ENCODE measurements around the gene NEURL4.
"Not testable (repeated sequence)": the region's sequence is repeated elsewhere in the genome, so short reads cannot be mapped to it uniquely, and the experiment has no call there.

NEURL4 gene

DNA sequence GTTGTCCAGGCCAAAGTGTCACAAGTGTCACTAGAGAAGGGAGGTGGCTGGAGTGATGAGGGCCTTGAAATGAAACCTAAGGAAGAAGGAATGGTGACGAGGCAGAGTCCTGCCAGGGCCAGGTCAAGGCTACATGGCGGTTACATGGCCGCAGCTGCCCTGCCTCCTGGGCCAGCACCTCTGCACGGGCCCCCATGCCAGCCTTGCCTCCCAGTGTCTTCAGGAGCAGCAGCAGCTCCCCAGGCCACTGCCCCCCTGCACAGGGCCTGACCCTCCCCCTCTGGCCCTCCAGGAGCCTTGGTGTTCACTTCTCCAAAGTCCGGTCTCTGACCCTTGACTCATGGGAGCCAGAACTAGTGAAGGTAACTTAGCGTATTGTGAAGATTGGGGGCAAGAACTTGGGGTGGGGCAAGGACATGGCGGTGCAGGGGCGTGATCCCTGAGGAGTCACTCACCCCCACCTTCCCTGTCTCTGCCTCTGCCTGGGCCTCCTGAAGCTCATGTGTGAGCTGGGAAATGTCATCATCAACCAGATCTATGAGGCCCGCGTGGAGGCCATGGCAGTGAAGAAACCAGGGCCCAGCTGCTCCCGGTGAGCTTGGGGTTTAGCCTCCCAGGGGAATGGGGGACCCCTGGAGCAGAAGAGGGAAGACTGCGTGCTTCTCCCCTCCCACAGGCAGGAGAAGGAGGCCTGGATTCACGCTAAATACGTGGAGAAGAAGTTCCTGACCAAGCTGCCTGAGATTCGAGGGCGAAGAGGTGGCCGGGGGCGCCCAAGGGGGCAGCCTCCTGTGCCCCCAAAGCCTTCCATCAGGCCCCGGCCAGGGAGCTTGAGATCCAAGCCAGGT lies 18.7 kb upstream of the NEURL4 start:
- no peak for DNase-seq (ENCODE audit: low spot score)

DNA sequence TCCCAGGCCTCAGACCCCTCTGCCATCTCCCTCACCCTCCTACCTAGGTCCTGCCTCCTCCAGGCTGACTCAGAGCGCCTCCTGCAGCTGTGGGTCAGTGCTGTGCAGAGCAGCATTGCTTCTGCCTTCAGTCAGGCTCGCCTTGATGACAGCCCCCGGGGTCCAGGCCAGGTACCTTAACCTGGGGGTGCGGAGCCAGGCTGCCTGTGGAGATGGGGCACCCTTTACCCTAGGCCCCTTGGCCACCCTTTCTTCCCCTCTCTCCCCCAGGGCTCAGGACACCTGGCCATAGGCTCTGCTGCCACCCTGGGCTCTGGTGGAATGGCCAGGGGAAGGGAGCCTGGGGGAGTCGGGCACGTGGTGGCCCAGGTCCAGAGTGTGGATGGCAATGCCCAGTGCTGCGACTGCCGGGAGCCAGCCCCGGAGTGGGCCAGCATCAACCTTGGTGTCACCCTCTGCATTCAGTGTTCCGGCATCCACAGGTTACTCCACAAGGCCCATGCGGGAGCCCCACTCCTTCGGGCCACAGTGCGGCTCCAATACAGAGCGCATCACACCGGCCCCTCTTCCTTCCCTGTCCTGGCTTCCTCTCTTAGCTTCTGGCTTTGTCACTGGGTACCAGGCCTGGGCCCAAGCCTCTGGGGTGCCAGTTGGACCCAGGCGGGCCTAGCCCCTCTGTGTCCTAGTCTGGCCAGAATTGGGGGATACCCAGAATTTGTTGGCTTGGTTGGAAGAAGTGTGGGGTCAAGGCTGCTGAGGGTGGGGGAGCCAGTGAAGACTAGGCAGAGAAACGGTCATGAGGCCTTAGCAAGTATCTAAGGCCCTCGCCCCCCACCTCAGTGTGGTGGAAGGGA lies 17.9 kb upstream of the NEURL4 start:
- DNase-seq (ENCODE audit: low spot score), result no peak

DNA sequence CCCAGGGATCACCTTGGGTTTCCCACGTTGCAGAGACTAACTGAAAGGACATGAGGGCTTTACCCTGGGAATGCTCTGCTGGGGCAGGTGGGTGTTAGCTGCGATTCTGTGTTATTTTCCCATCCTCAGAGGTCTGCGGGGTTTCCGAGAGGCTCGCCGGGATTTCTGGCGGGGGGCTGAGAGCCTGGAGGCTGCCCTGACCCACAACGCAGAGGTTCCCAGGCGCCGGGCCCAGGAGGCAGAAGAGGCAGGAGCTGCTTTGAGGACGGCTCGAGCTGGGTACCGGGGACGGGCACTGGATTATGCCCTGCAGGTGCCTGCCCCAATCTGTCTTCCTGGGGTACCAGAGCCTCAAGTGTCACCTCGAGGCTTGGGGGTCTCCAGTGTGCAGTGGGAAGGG lies 14.1 kb upstream of the NEURL4 start:
- DNase-seq (ENCODE audit: low spot score), result no peak

GRCh38 chr17:7341842-7342241 lies 12.7 kb upstream of the NEURL4 start:
- no peak for DNase-seq (ENCODE audit: low spot score)

- DNase-seq (ENCODE audit: low spot score), result no peak
Measured at GRCh38 chr17:7340179-7340578, 11.0 kb upstream of the NEURL4 start.

DNA sequence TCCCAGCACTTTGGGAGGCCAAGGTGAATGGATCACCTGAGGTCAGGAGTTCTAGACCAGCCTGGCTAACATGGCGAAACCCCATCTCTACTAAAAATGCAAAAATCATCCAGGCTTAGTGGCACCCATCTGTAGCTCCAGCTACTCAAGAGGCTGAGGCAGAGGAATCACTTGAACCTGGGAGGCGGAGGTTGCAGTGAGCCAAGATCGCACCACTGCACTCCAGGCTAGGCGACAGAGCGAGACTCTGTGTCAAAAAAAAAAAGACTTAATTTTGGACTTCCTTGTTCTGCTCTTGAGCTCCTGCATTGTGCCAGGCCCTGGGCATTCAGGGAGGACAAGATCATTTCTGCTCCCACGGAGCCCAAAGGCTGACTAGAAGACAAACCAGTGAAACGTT lies 8.5 kb upstream of the NEURL4 start:
- not testable (repeated sequence) for DNase-seq (ENCODE audit: low spot score)

DNA sequence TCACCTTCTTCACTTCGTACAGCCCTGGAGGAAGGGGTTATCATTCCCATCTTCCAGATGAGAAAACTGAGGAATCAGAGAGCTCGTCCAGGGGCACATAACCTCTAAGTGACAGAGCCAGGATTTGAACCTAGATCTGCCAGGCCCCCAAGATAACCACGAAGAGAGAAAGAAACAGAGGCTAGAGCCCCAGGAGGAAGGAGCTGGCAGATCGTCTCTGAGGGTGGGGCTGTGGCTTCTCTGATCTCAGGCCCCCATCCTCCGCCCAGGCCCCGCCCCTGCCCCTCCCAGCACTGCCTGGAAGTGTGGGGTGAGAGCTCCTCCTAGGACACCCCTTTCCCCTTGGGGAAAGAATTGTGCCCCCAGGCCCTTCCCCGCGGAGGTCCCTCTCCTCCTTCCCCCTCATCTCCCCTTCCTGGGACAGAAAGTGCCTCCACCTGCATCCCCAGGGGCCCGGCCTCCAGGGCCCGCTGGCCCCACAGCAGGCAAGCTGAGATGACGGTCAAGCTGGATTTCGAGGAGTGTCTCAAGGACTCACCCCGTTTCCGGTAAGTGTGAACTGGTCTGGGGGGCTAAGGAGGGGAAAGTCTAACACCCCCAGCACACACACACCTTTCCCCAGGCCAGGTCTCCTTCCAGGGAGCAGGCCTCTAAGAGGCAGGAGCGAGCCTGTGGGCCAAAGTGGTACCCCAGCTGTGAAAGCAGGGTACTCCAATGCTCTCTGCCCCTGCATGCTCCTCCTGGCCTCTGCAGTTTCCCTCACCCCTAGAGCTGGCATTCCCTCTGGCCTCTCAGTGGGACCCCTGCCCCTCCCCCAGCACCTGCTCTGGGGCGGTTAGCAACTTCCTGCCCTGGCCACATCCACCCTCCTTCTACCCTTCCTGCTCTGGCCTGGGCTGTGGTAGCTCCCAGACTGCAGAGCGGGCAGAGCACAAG lies 7.4 kb upstream of the NEURL4 start, which contains the start of gene ACAP1:
Gene ACAP1, plus strand, starts transcription at position 290 of the 936 bp plus-strand sequence. Its CDS starts 206 bp downstream, at position 496.
- peak; percentile 87 for DNase-seq (ENCODE audit: low spot score)

DNA sequence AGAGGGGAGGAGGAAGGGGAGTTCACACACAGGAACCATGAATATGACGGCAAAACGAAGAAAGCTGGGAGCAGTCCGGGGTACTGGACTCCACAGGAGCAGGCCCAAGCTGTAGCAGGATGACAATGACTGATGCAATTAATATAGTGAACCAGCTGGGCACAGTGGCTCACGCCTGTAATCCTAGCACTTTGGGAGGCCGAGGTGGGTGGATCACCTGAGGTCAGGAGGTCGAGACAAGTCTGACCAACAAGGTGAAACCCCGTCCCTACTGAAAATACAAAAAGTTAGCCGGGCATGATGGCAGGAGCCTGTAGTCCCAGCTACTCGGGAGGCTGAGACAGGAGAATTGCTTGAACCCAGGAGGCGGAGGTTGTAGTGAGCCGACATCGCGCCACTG lies 6.6 kb upstream of the NEURL4 start:
- DNase-seq (ENCODE audit: low spot score), result not testable (repeated sequence)

- DNase-seq (ENCODE audit: low spot score), result no peak
Measured at GRCh38 chr17:7334938-7335538, 5.9 kb upstream of the NEURL4 start.

- DNase-seq (ENCODE audit: low spot score), result peak; percentile 61
Measured at GRCh38 chr17:7332600-7333069, 3.5 kb upstream of the NEURL4 start.

DNA sequence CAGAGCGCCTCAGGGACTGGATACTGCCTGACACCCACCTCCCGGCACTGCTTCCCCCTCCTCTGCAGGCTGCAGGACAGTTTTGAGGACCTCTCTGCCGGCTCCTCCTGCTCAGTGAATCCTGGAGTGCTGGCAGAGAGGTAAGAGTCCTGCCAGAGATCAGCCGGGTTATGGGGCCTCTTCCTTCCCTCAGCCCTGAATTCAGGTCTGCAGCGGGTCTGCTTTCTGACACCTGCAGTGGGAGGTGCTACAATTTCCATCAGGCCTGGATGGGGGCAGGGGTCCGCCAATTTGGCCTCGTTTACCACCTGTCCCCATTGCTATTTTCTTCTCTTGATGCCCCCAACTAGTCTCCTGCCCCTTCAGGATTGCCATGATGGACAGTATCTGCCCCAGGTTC lies 3.0 kb upstream of the NEURL4 start:
- no peak for DNase-seq (ENCODE audit: low spot score)

DNA sequence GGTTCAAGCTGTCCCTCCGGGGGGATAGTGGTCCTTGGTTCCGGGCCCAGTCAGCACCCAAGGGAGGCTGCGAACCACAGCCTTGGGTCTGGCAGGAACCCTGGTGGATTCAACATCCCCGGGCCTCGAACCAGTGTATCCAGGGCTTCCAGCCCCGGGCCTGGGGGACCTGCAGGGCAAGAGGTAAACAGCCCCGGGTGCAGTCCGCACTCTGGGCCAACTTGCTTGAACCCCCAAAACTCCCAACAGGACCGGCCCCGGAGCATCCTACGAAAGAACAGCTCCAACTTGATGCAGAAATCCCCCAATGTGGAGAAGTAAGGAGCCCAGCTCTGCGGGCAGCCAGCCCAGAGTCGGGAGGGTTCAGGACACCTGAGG lies 1.5 kb upstream of the NEURL4 start:
- no peak for DNase-seq (ENCODE audit: low spot score)

- DNase-seq (ENCODE audit: low spot score), result peak; percentile 79
Measured at GRCh38 chr17:7329997-7330637, 982 bp upstream of the NEURL4 start.

DNA sequence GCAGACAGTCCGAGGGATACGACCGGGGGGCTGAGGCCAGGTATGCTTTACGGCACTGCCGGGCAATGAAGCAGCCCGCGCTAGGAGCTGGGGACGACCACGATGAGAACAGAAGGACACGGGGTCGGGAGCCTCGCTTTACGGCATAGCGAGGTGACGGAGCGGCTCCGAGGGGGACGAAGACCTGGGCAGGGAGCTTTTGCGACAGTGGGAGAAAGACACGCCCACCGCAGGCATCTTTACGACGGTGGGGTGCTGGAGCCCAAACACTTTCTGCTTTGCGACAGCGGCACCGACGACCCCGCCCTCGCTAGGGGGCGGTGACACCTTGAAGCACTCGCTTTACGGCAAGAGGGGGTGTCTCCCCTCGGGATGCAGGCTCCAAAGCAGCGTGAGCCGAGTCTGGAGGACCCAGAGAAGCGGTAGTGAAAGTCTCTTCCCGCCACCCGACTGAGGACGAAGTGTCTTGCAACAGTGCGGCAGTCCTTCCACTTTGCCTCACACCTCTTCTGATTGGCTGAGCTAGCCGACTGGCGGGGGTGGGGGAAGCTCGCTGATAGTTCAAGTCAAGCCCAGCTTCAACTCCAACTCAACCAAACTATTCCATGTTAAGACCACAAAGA lies 350 bp upstream of the NEURL4 start:
- peak; percentile 98 for DNase-seq (ENCODE audit: low spot score)

DNA sequence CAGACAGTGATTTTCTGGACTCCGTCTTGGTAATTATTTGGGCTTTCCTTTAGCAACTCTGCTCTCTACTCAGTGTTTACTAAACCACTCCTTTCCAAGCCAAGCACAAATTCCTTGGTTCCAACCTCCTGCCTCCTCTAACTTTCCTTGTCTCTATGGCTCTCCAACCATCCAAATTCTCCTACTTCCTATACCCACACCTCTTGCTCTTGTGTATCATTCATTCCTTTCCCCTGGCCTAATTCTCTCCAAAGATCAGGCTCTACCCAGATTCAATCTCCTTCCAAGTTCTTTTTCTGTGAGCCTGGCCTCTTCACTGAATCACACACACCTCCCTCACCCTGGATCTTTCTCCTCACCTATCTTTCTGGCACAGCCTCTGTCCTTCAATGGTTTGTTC lies 1.1 kb downstream of the NEURL4 start:
- no peak for DNase-seq (ENCODE audit: low spot score)

DNA sequence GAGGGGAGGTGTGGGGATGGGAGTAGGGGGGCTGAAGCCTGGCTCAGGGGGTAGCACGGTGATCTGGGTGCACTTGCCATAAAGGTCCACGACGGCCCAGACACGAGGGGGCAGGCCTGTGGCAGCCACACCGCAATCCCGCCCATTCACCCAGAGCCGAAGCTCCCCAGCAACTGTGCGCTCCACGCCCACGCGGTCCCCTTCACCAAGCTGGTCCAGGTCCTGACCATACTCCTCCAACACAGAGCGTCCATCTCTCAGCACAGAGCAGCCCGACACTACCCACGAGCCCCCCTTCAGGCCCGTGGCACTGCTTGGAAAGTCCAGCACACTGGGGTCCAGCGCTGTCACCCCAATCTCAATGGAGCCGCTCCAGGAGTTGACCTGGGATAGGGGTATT lies 1.6 kb downstream of the NEURL4 start:
- no peak for DNase-seq (ENCODE audit: low spot score)

DNA sequence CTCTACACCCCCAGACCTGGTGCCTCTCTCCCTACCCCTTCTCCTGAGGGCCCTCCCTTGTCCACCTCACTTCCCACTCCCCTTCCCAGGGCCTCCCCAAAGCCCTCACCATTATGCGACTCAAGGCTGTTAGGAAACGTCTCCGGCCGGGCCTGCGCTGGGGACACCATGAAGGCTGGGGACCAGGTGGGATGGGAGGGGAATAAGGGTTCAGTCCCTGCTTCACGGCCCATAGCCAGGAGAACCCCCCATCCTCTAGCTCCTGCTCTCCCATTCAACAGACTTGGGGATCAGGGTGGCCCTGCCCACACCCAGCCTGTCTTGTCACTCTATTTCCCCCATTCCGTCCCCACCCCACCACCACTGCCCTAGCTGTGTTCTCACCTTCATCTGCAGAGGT lies 2.1 kb downstream of the NEURL4 start:
- no peak for DNase-seq (ENCODE audit: low spot score)

DNA sequence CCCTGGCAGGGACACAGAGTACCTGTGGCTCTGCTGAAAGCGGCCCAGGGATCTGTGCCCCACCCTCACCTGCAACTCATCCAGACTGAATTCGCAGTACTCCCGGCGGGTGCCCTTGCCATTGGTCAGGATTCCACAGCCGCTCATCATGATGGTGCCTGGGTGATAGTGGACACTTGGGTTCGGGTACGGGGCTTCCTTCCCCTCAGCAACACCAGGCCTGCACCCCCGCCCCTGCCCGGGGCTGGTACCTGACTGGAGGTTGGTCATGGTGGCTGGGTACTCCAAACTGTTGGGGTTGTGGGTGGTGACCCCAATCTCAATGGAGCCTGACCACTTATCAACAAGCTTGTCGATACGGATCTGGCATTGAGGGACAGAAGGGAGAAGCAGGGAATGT lies 2.9 kb downstream of the NEURL4 start:
- no peak for DNase-seq (ENCODE audit: low spot score)

DNA sequence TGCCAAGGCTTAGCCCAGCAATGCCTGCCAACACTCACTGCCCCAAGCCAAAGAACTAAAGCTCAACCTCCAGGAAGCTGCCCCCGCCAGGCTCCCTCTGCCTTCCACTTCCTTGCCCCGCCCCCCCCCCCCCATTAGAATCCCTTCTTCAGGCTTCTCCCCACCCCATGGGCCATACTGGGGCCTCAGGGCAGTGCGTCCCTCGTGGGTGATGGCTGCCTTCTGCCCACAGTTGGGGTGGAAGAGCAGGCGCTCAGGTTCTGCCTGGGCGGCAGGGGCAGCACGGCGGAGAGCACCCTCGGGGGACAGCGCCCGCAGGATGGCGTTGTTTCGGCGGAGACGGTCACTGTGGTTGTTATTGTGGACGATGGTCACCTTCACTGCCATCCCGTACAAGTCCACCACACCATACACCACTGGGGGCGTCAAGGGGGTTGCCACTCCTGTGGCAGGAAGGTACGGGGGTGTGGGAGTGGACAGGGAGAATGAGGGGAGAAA lies 4.1 kb downstream of the NEURL4 start:
- no peak for DNase-seq (ENCODE audit: low spot score)

DNA sequence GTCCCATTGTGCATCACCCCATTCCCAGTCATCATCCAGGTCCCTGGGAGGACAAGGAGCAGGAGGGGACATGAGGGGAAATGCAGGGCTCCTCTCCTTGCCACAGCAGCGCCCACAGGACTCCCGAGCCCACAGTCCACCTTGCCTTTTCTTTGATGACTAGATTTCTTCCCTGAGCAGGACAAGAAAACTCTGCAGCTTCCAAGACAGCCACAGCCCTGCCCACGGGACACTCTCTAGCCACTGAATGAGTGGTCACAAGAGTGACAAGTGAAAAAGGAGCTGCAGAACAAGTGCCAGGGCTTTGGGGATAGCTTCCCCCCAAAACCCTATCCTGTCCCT lies 4.7 kb downstream of the NEURL4 start:
- DNase-seq (ENCODE audit: low spot score), result no peak

Measured in CD4-positive, alpha-beta T cell treated with Interleukin-2 at 100 ng/mL for 4 hours (primary cell).